ENCODE data around the gene ZNF346. TPM values are rescaled to one million over a fixed set of nuclear protein-coding genes. Genes with fewer than 3 reads are reported as not detected.
"Not testable (repeated sequence)": the region's sequence is repeated elsewhere in the genome, so short reads cannot be mapped to it uniquely, and the experiment has no call there.

The ZNF346 gene
- total RNA-seq, 1 donor from 2014 or later, result 32.1 TPM

GRCh38 chr5:177025101-177025601 lies 2.7 kb downstream of the ZNF346 start:
- intact Hi-C loops (cut with micrococcal nuclease), result no loop called here
- DNase-seq, result no peak
- H3K27me3 Mint-ChIP-seq, result no peaks in the 10 kb centered on the region
- H3K9me3 Mint-ChIP-seq, result no peaks in the 10 kb centered on the region
- no peak overlapping the region for H3K27ac Mint-ChIP-seq
- H3K36me3 Mint-ChIP-seq (ENCODE audit: low read depth), result peaks cover 22% of the 10 kb centered on the region
- H3K4me1 Mint-ChIP-seq, result peaks cover 32% of the 10 kb centered on the region
- H3K4me3 Mint-ChIP-seq, result no peak overlapping the region

- intact Hi-C loops (cut with micrococcal nuclease), result no loop called here
Measured at GRCh38 chr5:177027665-177028064, 5.2 kb downstream of the ZNF346 start.

GRCh38 chr5:177029498-177029897 lies 7.0 kb downstream of the ZNF346 start:
- intact Hi-C loops (cut with micrococcal nuclease), result no loop called here
- H3K4me1 Mint-ChIP-seq, result peaks cover 15% of the 10 kb centered on the region

More at GRCh38 chr5:177027665-177028064, 5.2 kb downstream of the ZNF346 start:
- Mint-ChIP-seq H3K27ac (no peak overlapping the region), H3K9me3 (no peaks in the 10 kb centered on the region), H3K36me3 (ENCODE audit: low read depth) (peaks cover 31% of the 10 kb centered on the region), H3K27me3 (no peaks in the 10 kb centered on the region), H3K4me3 (no peak overlapping the region), H3K4me1 (peaks cover 24% of the 10 kb centered on the region)
- no peak for DNase-seq

DNA sequence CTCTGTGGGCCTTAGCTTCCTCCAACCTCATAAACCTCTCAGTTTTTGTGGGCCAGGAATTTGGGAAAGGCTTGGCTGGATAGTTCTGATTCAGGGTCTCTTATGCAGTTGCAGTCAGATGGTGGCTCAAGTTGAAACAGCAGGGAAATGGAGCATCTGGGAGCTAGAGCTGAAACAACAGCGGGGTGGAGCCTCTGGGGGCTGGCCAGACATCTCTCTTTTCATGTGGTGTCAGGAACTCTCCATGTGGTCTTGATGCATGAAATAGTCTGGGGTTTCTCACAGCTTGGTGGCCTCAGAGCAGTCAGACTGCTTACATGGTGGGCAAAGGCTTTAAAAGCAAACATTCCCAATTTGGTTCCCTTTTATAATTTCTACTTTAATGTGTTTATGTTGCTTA lies 13.5 kb downstream of the ZNF346 start:
- no peak overlapping the region for H3K4me3 Mint-ChIP-seq
- no peaks in the 10 kb centered on the region for H3K9me3 Mint-ChIP-seq
- H3K27ac Mint-ChIP-seq, result no peak overlapping the region
- no peaks in the 10 kb centered on the region for H3K27me3 Mint-ChIP-seq
- H3K4me1 Mint-ChIP-seq, result peaks cover 9% of the 10 kb centered on the region
- intact Hi-C loops (cut with micrococcal nuclease), result no loop called here
- H3K36me3 Mint-ChIP-seq (ENCODE audit: low read depth), result peaks cover 24% of the 10 kb centered on the region
- DNase-seq, result no peak

More at GRCh38 chr5:177029498-177029897, 7.0 kb downstream of the ZNF346 start:
- H3K4me3 Mint-ChIP-seq, result no peak overlapping the region
- no peak for DNase-seq
- H3K27ac Mint-ChIP-seq, result no peak overlapping the region
- peaks cover 36% of the 10 kb centered on the region for H3K36me3 Mint-ChIP-seq (ENCODE audit: low read depth)
- no peaks in the 10 kb centered on the region for H3K9me3 Mint-ChIP-seq
- no peaks in the 10 kb centered on the region for H3K27me3 Mint-ChIP-seq

DNA sequence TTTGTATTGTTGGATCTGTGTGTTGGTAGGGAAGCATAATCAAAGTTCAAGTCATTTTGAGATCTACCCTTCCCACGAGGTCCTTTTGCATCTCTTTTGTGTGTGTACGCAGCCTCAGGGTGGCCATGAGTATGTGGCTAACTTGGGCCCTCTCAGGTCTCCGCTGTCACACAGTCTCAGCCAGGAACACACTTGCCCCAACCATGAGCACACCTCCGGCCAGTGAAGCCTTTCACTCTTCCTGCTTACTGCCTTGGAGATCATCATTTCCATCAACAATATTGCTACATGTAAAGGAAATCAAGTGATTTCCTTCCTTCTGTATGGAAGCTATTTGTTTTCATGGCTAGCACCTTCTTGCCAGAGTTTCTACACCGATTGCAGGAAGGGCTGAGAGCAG lies 13.9 kb downstream of the ZNF346 start:
- H3K9me3 Mint-ChIP-seq, result no peaks in the 10 kb centered on the region
- DNase-seq, result no peak
- peaks cover 7% of the 10 kb centered on the region for H3K4me1 Mint-ChIP-seq
- no peak overlapping the region for H3K4me3 Mint-ChIP-seq
- peaks cover 25% of the 10 kb centered on the region for H3K36me3 Mint-ChIP-seq (ENCODE audit: low read depth)
- no peak overlapping the region for H3K27ac Mint-ChIP-seq
- H3K27me3 Mint-ChIP-seq, result no peaks in the 10 kb centered on the region
- intact Hi-C loops (cut with micrococcal nuclease), result no loop called here

DNA sequence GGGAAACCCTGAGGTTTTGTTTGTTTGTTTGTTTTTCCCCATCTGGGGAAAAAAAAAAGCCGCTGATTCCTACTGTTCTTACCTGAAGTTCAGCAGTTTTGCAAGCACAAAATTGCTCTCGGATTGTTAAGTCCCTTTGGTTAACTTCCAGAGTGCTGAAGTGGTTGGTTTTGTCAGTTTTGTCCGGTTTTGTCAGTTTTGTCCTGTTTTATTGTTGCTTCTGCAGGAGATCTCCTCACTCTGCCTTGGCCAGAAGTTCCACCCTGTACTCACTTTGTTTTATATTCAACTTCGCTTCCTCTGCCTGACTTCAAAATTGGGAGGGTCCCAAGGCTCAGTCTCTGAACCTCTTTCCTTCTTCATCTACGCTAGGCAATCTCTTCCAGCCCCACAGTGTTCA lies 14.4 kb downstream of the ZNF346 start:
- Mint-ChIP-seq H3K27ac (no peak overlapping the region), H3K9me3 (no peaks in the 10 kb centered on the region), H3K36me3 (ENCODE audit: low read depth) (peaks cover 26% of the 10 kb centered on the region), H3K4me1 (peaks cover 7% of the 10 kb centered on the region), H3K4me3 (no peak overlapping the region), H3K27me3 (no peaks in the 10 kb centered on the region)
- DNase-seq, result no peak
- intact Hi-C loops (cut with micrococcal nuclease), result no loop called here

DNA sequence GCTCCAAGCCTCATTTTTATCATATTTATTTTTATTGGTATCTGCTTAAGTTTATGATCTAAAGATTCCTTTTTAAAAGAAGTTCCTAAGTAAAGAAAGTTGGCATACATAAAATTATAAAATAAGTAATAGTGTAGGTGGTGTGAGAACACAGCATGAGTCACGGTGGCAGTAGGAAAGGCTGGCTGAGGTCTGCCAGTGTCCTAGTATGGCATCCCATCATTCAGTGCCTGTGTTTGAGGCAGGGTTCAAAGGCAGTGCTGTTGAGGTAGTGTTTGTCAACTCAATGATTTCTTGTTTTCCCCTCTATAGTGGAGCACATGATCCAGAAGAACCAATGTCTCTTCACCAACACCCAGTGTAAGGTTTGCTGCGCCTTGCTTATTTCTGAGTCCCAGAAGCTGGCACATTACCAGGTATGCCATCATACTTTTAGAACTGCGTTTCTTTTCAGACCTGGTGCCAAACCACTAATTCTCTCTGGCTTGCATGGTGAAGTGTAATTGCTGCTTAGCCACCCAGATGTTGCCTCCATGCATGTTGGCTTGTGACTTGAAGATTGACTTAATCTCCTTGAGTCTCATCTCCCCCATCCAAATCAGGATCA lies 18.4 kb downstream of the ZNF346 start:
- Mint-ChIP-seq H3K36me3 (ENCODE audit: low read depth) (peaks cover 35% of the 10 kb centered on the region), H3K4me3 (no peak overlapping the region), H3K9me3 (no peaks in the 10 kb centered on the region), H3K27ac (no peak overlapping the region), H3K4me1 (peaks cover 5% of the 10 kb centered on the region), H3K27me3 (no peaks in the 10 kb centered on the region)
- intact Hi-C loops (cut with micrococcal nuclease), result no loop called here
- DNase-seq, result no peak

DNA sequence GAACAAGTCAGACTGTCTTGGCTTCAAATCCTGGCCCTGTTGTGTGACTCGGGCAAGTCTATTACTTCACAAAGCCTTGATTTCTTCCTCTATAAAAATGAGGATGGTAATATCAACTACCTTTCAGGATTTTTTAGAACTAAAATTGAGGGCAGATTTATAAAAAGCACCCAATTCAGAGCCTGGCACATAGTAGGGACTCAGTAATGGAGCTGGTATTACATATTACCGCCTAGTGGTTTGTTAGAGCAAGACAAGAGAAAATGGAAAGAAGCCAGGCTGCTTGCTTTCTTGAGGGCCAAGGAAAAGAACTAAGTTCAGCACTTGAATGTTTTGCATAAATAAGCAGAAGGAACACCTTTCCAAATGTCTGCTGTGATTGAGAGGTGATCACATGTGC lies 19.4 kb downstream of the ZNF346 start:
- intact Hi-C loops (cut with micrococcal nuclease), result no loop called here
- no peaks in the 10 kb centered on the region for H3K9me3 Mint-ChIP-seq

DNA sequence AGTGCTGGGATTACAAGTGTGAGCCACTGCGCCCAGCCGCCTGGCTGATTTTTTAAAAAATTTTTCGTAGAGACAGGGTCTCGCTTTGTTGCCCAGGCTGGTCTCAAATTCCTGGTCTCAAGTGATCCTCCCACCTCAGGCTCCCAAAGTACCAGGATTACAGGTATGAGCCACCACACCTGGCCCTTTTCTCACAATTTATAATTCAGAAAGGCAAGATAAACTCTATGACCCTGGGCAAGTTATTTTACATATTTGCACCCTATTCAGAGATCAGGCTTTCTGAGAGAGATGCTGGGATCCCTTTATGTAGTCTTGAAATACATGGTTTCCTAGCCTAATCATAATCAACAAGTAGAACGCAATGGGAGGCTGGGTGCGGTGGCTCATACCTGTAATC lies 20.6 kb downstream of the ZNF346 start:
- no peak for DNase-seq
- Mint-ChIP-seq H3K27me3 (no peaks in the 10 kb centered on the region), H3K36me3 (ENCODE audit: low read depth) (peaks cover 37% of the 10 kb centered on the region), H3K4me3 (no peak overlapping the region), H3K4me1 (no peaks in the 10 kb centered on the region), H3K27ac (no peak overlapping the region), H3K9me3 (no peaks in the 10 kb centered on the region)
- intact Hi-C loops (cut with micrococcal nuclease), result no loop called here

More for the DNA sequence above, 19.4 kb downstream of the ZNF346 start:
- no peaks in the 10 kb centered on the region for H3K4me1 Mint-ChIP-seq
- no peak for DNase-seq
- H3K4me3 Mint-ChIP-seq, result no peak overlapping the region
- H3K27me3 Mint-ChIP-seq, result no peaks in the 10 kb centered on the region
- no peak overlapping the region for H3K27ac Mint-ChIP-seq
- H3K36me3 Mint-ChIP-seq (ENCODE audit: low read depth), result peaks cover 31% of the 10 kb centered on the region

- Mint-ChIP-seq H3K27ac (no peak overlapping the region), H3K27me3 (no peaks in the 10 kb centered on the region), H3K4me1 (no peaks in the 10 kb centered on the region), H3K4me3 (no peak overlapping the region), H3K36me3 (ENCODE audit: low read depth) (peaks cover 40% of the 10 kb centered on the region), H3K9me3 (no peaks in the 10 kb centered on the region)
- no peak for DNase-seq
- intact Hi-C loops (cut with micrococcal nuclease), result no loop called here
Measured at GRCh38 chr5:177043958-177044357, 21.5 kb downstream of the ZNF346 start.

GRCh38 chr5:177044641-177045040 lies 22.1 kb downstream of the ZNF346 start:
- intact Hi-C loops (cut with micrococcal nuclease), result no loop called here
- Mint-ChIP-seq H3K27me3 (no peaks in the 10 kb centered on the region), H3K36me3 (ENCODE audit: low read depth) (peaks cover 41% of the 10 kb centered on the region)

DNA sequence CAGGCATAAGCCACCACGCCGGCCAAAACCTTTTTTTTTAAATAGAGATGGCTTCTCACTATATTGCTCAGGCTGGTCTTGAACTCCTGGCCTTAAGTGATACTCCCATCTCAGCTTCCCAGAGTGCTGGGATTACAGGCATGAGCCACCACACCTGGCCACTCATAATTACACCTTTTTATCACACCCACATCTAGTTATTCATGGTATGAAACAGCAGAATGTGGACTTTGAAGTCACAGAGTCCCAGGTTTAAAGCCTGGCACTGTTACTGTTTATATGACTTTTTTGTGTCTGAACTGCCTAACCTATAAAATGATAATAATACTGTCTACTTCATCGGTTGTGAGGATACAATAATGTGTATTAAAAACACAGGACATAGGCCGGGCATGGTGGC lies 23.1 kb downstream of the ZNF346 start:
- Mint-ChIP-seq H3K27me3 (no peaks in the 10 kb centered on the region), H3K27ac (no peak overlapping the region), H3K4me1 (no peaks in the 10 kb centered on the region), H3K4me3 (no peak overlapping the region), H3K36me3 (ENCODE audit: low read depth) (peaks cover 43% of the 10 kb centered on the region), H3K9me3 (no peaks in the 10 kb centered on the region)
- intact Hi-C loops (cut with micrococcal nuclease), result no loop called here
- no peak for DNase-seq

More at GRCh38 chr5:177044641-177045040, 22.1 kb downstream of the ZNF346 start:
- no peak overlapping the region for H3K27ac Mint-ChIP-seq
- H3K4me3 Mint-ChIP-seq, result no peak overlapping the region
- DNase-seq, result no peak
- no peaks in the 10 kb centered on the region for H3K9me3 Mint-ChIP-seq
- H3K4me1 Mint-ChIP-seq, result no peaks in the 10 kb centered on the region

DNA sequence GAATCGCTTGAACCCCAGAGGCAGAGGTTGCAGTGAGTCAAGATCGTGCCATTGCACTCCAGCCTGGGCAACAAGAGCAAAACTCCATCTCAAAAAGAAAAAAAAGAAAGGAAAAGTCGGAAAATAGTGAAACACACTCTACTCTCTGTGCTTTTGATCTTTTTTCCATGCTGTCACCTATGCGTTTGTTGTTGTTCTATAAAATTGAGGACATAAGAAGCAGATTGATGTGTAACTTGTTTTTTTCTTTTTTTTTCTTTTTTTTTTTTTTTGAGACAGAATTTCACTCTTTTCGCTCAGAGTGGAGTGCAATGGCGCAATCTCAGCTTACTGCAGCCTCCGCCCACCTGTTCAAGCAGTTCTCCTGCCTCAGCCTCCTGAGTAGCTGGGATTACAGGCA lies 26.0 kb downstream of the ZNF346 start:
- H3K4me1 Mint-ChIP-seq; H3K27me3 Mint-ChIP-seq; H3K9me3 Mint-ChIP-seq; H3K27ac Mint-ChIP-seq; intact Hi-C loops (cut with micrococcal nuclease); DNase-seq; H3K4me3 Mint-ChIP-seq: not testable (repeated sequence)
- peaks cover 41% of the 10 kb centered on the region for H3K36me3 Mint-ChIP-seq (ENCODE audit: low read depth)

DNA sequence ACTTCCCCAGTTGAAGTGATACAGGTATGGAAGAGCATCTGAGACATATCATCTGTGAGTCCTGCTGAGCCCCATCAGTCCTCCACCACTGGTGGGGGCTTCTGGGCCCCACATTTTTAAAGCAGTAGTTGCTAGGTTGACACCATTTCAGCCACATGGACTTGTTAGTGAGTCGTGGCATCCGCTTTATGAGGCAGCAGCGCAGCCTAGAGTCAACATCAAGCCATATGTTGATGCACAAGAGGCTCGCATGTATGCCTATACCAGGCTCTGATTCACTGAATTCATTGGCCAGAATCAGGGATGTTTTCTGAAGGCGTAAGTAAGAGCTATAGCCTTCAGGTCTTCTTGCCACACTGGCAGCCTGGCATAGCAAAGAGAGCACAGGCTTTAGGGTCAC lies 26.8 kb downstream of the ZNF346 start:
- Mint-ChIP-seq H3K4me3 (no peak overlapping the region), H3K4me1 (no peaks in the 10 kb centered on the region), H3K27ac (no peak overlapping the region), H3K9me3 (no peaks in the 10 kb centered on the region), H3K27me3 (no peaks in the 10 kb centered on the region), H3K36me3 (ENCODE audit: low read depth) (peaks cover 37% of the 10 kb centered on the region)
- intact Hi-C loops (cut with micrococcal nuclease), result no loop called here
- DNase-seq, result no peak

Measured in activated CD4-positive, alpha-beta T cell treated with anti-CD3 and anti-CD28 coated beads, Interleukin-2, amount 10 ng/mL, durations not matched to agents 24 days and 14 days (primary cell).